WI38 (cell line): ENCODE measurements around the gene NRIP1.

Experiments used
- H3K4me3 ChIP-seq: 2 replicates; pipeline ENCODE4 v1.5.1; 2011; ENCODE audit warnings: low read depth, mild to moderate bottlenecking, control low read depth, low read length
- CTCF ChIP-seq: IDR thresholded peaks from 2 replicates; pipeline ENCODE4 v1.5.1; 2012; ENCODE audit warnings: low read depth, mild to moderate bottlenecking, control low read depth, low read length

The NRIP1 gene

GRCh38 chr21:15029077-15029476 lies 35.7 kb downstream of the NRIP1 start:
- no peak for TF ChIP-seq CTCF
- no peak overlapping the region for H3K4me3 ChIP-seq

- H3K4me3 ChIP-seq, result no peak overlapping the region
- no peak for TF ChIP-seq CTCF
Measured at GRCh38 chr21:15028186-15028585, 36.6 kb downstream of the NRIP1 start.

- TF ChIP-seq CTCF, result no peak
- no peak overlapping the region for H3K4me3 ChIP-seq
Measured at GRCh38 chr21:15027056-15027455, 37.7 kb downstream of the NRIP1 start.

- H3K4me3 ChIP-seq, result no peak overlapping the region
- TF ChIP-seq CTCF, result no peak
Measured at GRCh38 chr21:15026370-15026769, 38.4 kb downstream of the NRIP1 start.

- 0 out of 2 replicates have a peak overlapping the region, but pooled peaks have one; percentile 20 for H3K4me3 ChIP-seq
- no peak for TF ChIP-seq CTCF
Measured at GRCh38 chr21:15023776-15024175, 41.0 kb downstream of the NRIP1 start.

- TF ChIP-seq CTCF, result no peak
- H3K4me3 ChIP-seq, result no peak overlapping the region
Measured at GRCh38 chr21:15022608-15023261, 42.1 kb downstream of the NRIP1 start.

- TF ChIP-seq CTCF, result no peak
- no peak overlapping the region for H3K4me3 ChIP-seq
Measured at GRCh38 chr21:15020797-15021196, 44.0 kb downstream of the NRIP1 start.
